CD4-positive, alpha-beta T cell treated with Interleukin-4 for 1 hour (primary cell): ENCODE measurements around the gene BCL2L1.

Source experiments
- DNase-seq, 2 donors: peaks; one replicate each; pipeline ENCODE4 v3.0.0-alpha.2; 2020 to 2022

Gene BCL2L1

GRCh38 chr20:31708736-31709534 lies 13.7 kb downstream of the BCL2L1 start:
- DNase-seq: no peak

DNA sequence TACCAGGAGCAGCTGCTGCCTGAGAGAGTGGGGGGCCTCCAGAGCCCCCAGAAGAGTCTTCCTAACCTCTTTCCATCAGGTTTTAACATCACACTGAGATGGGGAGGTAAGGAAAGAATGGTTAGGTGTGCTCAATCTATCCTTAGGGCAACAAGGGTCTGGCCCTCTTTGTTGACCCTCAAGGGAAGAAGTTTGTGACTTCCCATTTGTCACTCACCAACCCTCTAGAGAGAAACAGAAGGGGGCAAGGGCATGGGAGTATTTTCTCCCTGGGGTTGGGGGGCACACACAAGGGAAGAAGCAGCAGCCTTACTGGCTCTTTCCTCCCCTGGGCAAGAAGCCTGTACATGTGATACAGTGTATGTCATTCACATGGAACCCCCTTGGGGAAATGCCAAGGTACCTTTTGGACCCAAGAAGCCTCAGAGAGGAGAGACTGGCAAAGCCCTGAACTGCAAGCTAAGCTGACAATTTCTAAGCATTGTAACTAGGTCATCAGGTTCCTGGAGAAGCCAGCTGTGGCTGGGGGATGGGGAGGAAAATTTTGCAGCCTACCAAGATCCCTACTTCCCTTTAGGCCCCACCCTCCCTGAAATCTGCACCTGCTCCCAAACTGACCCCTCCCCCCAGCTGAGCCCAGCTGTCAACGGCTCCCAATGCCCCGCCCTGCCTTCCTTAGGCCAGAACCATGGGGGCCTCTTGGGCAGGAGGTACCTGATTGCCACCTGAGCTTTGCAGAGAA lies 14.5 kb downstream of the BCL2L1 start:
- no peak for DNase-seq

DNA sequence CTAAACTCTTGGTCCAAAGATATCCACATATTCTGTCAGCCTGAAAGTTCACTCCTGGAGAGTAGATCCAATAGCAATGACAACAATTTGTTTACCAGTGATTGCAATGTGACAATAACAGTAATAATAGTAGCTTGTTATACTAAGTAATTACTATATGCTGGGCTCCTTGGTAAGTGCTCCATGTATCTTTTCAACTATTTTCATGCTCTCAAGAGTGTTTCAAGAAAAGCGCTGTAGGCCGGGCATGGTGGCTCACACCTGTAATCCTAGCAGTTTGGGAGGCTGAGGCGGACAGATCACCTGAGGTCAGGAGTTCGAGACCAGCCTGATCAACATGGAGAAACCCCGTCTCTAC lies 15.4 kb downstream of the BCL2L1 start:
- DNase-seq: no peak

GRCh38 chr20:31706607-31707257 lies 15.9 kb downstream of the BCL2L1 start:
- no peak for DNase-seq

DNA sequence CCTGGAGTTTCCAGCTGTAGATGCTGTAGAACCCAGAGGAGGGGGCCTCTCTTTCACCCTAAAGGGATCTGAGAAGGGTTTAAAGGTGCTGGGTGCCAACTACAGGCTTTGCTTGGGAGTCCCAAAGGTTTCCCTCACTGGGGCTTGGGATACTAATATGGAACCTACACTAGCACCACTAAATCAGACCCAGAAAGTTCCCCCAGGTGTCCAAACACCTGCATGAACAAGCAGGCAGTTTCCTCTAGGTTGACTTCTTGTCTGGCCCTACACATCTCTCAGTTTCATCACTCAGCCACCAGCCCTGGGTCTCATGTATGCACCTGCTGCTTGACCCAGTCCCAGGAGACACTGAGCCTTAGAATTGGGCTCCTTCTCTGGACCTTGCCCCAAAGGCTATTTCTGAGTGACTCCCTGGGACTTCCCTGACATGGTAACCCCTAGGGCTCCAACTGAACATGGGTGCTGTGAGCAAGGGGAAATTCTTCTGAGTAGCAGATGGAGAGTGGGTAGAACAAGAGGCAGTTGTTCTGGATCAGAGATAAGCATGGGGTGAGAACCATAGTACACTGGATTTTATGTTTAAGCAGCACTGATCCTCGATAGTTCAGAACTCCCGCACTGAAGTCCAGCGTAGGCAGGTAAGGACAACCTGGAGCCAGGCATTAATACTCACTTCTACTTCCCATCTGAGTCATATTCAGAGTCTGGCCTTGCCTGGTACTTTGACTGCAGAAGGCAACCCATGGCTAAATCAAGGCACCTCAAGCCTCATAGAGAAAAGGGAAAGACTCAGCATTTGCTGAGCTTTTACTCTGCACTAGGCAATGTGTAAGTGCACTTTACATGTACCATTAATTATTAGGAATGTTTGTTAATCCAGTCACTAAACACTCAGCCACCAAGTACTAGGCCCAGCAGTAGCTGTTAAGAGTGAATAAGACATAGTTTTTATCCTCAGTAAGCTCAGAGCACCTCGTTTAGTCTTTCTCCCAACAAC lies 16.8 kb downstream of the BCL2L1 start:
- no peak for DNase-seq

- DNase-seq: no peak
Observed at GRCh38 chr20:31705191-31705590, 17.5 kb downstream of the BCL2L1 start.

DNA sequence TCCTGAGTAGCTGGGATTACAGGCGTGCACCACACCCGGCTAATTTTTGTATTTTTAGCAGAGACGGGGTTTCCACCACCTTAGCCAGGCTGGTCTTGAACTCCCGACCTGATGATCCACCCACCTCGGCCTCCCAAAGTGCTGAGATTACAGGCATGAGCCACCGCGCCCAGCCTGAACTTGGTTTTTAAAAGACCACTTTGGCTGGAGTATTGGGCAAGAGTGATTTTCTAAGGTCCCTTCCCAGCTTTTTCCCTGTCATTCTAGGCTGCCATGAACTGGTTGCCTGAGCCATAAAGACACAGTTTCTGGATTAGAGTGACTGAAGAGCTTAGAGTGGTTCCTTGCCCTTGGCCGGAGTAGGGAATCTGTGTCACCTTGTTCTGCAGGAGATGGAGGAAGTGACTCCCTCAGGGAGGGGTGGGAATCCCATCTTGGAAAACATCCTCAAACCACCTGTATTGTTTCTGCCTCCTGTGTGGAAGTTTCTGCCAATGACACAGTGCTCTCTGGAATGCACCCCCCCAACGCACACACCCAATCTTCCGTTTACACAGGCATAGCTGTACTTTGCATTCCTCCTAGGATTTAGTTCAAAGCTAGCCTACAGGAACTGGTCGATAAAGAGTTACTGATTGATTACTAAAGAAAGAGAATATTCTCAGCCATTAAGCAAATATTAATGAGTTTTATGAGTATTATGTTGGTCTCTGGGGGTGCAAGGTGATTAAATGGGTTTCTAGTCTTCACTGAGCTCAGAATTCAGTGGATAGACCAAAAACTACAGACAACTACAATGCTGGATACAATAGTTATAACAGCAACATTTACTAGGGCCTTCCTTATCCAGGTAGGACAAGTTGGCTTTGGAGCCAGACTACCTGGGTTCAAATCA lies 18.2 kb downstream of the BCL2L1 start:
- DNase-seq: no peak

DNA sequence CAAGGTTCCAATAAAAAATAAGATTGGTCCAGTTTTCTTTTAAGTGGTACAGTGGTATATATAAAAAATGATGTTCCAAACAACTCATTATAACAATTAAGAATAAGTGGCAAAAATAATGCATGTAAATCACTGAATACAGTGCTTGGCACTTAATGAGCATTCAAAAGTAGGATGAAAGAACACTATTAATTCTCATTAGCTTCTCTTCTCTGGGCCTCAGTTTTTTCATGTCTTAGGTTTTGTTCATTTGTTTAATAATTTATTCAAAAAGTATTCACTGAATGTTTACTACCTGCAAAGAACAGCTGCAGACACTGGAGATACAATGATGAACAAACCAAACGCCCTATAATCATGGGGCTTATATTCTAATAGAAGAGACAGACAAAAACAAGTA lies 21.1 kb downstream of the BCL2L1 start:
- no peak for DNase-seq

GRCh38 chr20:31700747-31701146 lies 21.9 kb downstream of the BCL2L1 start:
- DNase-seq: no peak

DNA sequence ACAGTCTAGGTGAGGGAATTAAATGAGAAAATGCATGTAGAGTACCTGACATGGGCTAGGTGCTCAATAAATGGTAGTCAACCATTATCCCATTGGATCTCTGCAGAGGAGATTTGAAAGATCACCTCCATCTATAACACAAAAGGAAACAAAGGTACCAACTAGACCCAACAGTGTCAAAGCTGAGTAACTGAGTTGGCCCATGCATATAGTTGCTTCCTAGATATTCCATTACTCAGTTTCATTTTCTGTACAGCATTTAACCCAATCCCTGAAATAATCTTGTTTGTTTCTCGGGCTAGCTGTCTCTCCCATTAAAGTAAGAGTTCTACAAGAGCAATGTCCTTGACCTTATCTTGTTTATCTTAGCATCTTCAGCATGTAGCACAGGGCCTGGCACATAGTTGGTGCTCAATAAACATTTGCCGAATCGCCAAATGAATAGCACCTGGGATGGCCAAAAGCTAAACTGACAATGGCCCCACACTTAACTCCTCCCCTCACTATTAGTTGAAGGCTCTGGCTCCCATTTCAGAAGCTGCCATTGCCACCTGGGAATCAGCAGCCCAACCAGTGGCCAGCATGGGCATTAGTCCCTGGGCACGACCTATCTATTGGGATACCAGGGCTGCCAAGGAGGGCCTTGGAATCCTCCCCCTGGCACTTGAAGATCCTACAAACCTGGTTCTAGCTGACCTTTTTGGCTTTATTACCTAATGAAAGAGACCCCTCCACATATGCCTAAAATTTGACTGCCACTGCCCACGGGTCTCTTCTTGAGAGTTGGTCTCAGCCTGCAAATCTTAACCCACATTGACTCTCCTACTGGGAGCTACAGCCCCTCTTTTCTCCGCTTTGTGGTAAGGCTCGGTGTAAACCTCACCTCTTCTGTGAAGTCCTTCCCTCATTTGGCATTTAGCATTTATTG lies 22.6 kb downstream of the BCL2L1 start:
- DNase-seq: no peak

GRCh38 chr20:31698803-31699718 lies 23.6 kb downstream of the BCL2L1 start:
- DNase-seq: peak in 1 of 2 donors; percentile 18

GRCh38 chr20:31698243-31698802 lies 24.3 kb downstream of the BCL2L1 start:
- no peak for DNase-seq

- no peak for DNase-seq
Observed at GRCh38 chr20:31695849-31696804, 26.5 kb downstream of the BCL2L1 start.

DNA sequence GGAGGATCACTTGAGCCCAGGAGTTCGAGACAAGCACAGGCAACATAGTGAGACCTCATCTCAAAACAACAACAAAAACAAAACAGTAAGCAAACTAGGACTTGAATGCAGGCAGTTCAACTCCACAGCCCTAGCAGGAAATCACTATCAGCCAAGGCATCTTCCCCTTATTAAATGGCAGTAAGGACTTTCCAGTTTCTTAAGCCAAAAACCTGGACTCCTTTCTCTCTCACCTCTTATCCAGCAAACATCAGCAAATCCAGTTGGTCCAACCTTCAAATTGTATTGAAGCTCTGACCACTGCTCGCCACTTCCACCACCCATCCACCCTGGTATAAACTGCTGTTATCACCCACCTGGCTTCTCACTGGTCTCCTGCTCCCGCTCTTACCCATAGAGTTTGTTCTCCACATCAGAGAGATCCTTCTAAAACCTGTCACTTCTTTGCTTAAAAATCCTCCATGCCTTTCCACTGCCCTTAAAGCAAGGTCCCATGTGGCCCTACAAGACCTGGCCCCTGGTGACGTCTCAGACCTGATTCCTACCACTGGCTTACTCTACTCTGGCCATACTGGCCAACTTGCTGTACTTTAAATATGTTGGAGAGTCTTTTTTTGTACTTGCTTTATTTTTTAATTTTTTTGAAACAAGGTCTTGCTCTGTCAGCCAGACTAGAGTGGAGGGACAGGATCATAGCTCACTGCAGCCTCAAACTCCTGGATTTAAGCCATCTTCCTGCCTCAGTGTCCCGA lies 27.6 kb downstream of the BCL2L1 start:
- DNase-seq: no peak

DNA sequence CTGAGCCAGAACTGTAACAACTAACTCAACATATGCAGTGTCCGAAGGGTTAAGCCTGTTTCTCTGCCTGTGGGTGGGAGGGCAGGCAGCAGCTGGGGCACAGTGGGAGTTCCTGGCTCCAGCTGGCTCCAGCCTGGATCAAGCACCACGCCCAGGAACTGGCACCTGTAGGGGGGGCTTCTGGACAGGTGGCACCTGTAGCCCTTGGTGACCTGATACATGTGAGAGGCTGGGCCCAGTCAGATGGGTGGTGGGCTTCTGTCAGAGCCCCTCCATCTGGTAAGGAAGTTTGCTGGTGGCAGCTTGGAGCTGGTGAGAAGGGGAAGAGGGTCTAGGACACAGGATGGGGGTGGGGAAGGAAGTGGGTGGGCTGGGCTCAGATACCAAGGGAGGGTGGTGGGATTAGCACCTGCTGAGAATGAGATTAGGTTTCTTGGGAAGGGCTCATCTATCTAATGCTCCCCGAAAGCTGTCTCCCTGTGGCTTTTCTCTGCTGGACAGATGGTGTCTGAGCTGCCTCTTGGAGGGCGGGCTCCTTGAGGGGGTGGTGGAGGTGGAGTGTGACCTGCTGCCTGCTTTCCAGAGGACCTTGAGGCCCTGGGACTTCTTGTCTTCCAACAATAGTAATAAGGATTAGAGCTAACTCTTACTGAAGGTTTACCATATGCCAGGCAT lies 28.5 kb downstream of the BCL2L1 start:
- no peak for DNase-seq

DNA sequence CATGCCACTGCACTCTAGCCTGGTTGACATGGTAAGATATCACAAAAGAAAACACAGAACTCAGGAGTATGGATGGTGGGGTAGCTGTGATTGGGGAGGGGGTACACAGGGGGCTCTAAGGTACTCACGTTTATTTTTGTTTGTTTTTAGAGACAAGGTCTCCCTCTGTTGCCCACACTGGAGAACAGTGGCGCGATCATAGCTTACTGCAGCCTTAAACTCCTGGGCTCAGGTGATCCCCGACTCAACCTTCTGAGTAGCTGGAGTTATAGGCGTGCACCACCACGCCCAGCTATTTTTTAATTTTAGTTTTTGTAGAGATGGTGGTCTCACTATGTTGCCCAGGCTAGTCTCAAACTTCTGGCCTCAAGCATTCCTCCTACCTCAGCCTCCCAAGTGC lies 29.3 kb downstream of the BCL2L1 start:
- DNase-seq: no peak
